HepG2 (cell line): Measurements from ENCODE around the gene FN1. TPM values are rescaled to one million over a fixed set of nuclear protein-coding genes. Genes with fewer than 3 reads are reported as not detected.

Experiments used
- ATAC-seq: fragments of 200-7000 bp; cut with Tn5 transposase; 3 replicates; pipeline ENCODE4 v1.9.1; 2020; ENCODE audit warnings: mild to moderate bottlenecking, moderate library complexity
- BruUV-seq: library from RNA; stranded (reverse); fragments of 400-500 nt; replicated peaks from 2 replicates; lab custom pipeline; 2021; lab: Mats Ljungman, UMichigan
- CTCF ChIA-PET: fragments of 300-600 bp; formaldehyde crosslinking; extraction: SDS; loops from one replicate; lab custom pipeline; 2021; ENCODE audit warnings: low total read pairs, inconsistent platforms, low intra/inter-chr PET ratio; lab: Yijun Ruan, JAX
- POLR2A ChIA-PET: fragments of 350-600 bp; sonication (Branson Sonifier 250); formaldehyde crosslinking; loops from one replicate; lab custom pipeline; 2020; ENCODE audit warnings: antibody characterized with exemption, inconsistent platforms; lab: Yijun Ruan, JAX
- DNase-seq: peaks from one replicate; pipeline ENCODE4 v3.0.0-alpha.2; 2015; ENCODE audit warnings: low spot score
- FAIRE-seq: peaks from 3 replicates; lab custom pipeline; 2011; peaks lifted over from hg19 to GRCh38; lab: Jason Lieb, UNC
- H2AFZ ChIP-seq: one replicate; pipeline ENCODE4 v1.6.1; 2011; ENCODE audit warnings: low read length, inconsistent platforms
- H3K27ac ChIP-seq: fragments of 300-600 bp; 3 replicates; pipeline ENCODE4 v1.8.0; 2011; ENCODE audit warnings: mixed run types, mild to moderate bottlenecking, mixed read lengths, low read length, inconsistent platforms; ENCODE audit not compliant: insufficient read depth; ENCODE audit errors: extremely low read length
- H3K27me3 ChIP-seq, 2 experiments: fragments of 200-600 bp in 1 of 2; 2 replicates in 1 of 2; 3 replicates in 1 of 2; pipeline versions ENCODE4 v1.6.0 to v1.8.0; 2011; ENCODE audit warnings: low read length in 2 of 2, mild to moderate bottlenecking in 2 of 2, moderate library complexity in 2 of 2, inconsistent platforms in 1 of 2; ENCODE audit not compliant: insufficient read depth in 2 of 2, control insufficient read depth in 1 of 2
- H3K36me3 ChIP-seq, 2 experiments: fragments of 200-600 bp in 1 of 2; replicated peaks in 1 of 2; 2 replicates in 1 of 2; 3 replicates in 1 of 2; pipeline versions ENCODE4 v1.5.1 to v1.8.0; 2011; ENCODE audit warnings: low read length in 2 of 2, inconsistent platforms in 1 of 2; ENCODE audit not compliant: insufficient read depth in 2 of 2, control insufficient read depth in 1 of 2
- H3K4me1 ChIP-seq: 2 replicates; pipeline ENCODE4 v1.5.1; 2012; ENCODE audit warnings: low read length, inconsistent platforms; ENCODE audit not compliant: insufficient read depth
- H3K4me2 ChIP-seq: 2 replicates; pipeline ENCODE4 v1.6.0; 2011; ENCODE audit warnings: low read depth, low read length, inconsistent platforms
- H3K4me3 ChIP-seq, 3 experiments: fragments of 200-600 bp in 1 of 3; sonication (generic), shearing (Covaris generic) in 1 of 3; replicated peaks in 1 of 3; 2 replicates each; pipeline ENCODE4 v1.5.1; 2011 to 2016; ENCODE audit warnings: low read length in 3 of 3, inconsistent platforms in 2 of 3, low read depth in 2 of 3, mild to moderate bottlenecking in 2 of 3, control low read depth in 1 of 3, mixed read lengths in 1 of 3; ENCODE audit not compliant: insufficient read depth in 1 of 3
- H3K79me2 ChIP-seq: one replicate; pipeline ENCODE4 v1.6.1; 2011; ENCODE audit warnings: low read length, inconsistent platforms; ENCODE audit not compliant: insufficient read depth
- H3K9ac ChIP-seq: 2 replicates; pipeline ENCODE4 v1.6.0; 2011; ENCODE audit warnings: mild to moderate bottlenecking, low read depth, low read length, inconsistent platforms; ENCODE audit not compliant: insufficient read depth
- H3K9me3 ChIP-seq: 2 replicates; pipeline ENCODE4 v1.5.1; 2012; ENCODE audit warnings: mild to moderate bottlenecking, low read length
- H4K20me1 ChIP-seq: 2 replicates; pipeline ENCODE4 v1.6.0; 2011; ENCODE audit warnings: inconsistent platforms, mild to moderate bottlenecking, low read length, moderate library complexity; ENCODE audit not compliant: insufficient read depth
- CREB1 ChIP-seq, 2 experiments: fragments of 450-650 bp in 1 of 2; IDR thresholded peaks; 2 replicates each; pipeline ENCODE4 v1.6.1; 2016 to 2017; ENCODE audit warnings: control low read depth in 1 of 2, mild to moderate bottlenecking in 1 of 2, missing compliant biosample characterization in 1 of 2, missing genetic modification characterization in 1 of 2
- CREM ChIP-seq, 2 experiments: sonication (generic) in 1 of 2; formaldehyde crosslinking in 1 of 2; IDR thresholded peaks; 2 replicates each; pipeline versions ENCODE4 v1.4.0 to v1.6.1; 2016 to 2020; ENCODE audit warnings: antibody characterized with exemption in 1 of 2, mild to moderate bottlenecking in 1 of 2, missing genetic modification reagents in 1 of 2
- DRAP1 ChIP-seq: IDR thresholded peaks from 2 replicates; pipeline ENCODE4 v1.6.1; 2016; ENCODE audit warnings: missing genetic modification reagents, missing compliant biosample characterization
- EP300 ChIP-seq, 3 experiments: sonication (generic) in 1 of 3; formaldehyde crosslinking in 1 of 3; IDR thresholded peaks; 2 replicates each; pipeline versions ENCODE4 v1.5.1 to v1.6.1; 2011 to 2020; ENCODE audit warnings: low read depth in 2 of 3, low read length in 2 of 3, borderline replicate concordance in 1 of 3, improper control_type of control experiment in 1 of 3, mild to moderate bottlenecking in 1 of 3, missing genetic modification reagents in 1 of 3, moderate library complexity in 1 of 3
- FOSL2 ChIP-seq: sonication (generic); formaldehyde crosslinking; IDR thresholded peaks from 2 replicates; pipeline ENCODE4 v1.4.0; 2020; ENCODE audit warnings: missing genetic modification reagents
- NFE2L2 ChIP-seq: fragments of 150-350 bp; IDR thresholded peaks from 2 replicates; pipeline ENCODE4 v1.6.1; 2014; ENCODE audit warnings: low read length
- NR2C2 ChIP-seq: sonication (generic); formaldehyde crosslinking; IDR thresholded peaks from 2 replicates; pipeline ENCODE4 v1.4.0; 2020; ENCODE audit warnings: missing genetic modification reagents, mild to moderate bottlenecking, moderate library complexity, borderline replicate concordance
- POLR2A ChIP-seq, 2 experiments: IDR thresholded peaks; 2 replicates each; pipeline ENCODE4 v1.6.1; 2011; ENCODE audit warnings: low read depth in 2 of 2, low read length in 2 of 2, mild to moderate bottlenecking in 1 of 2, moderate library complexity in 1 of 2; ENCODE audit not compliant: insufficient read depth in 1 of 2
- POLR2G ChIP-seq: fragments of 200-400 bp; formaldehyde crosslinking; IDR thresholded peaks from 2 replicates; pipeline ENCODE4 v1.6.1; 2018; ENCODE audit warnings: mild to moderate bottlenecking, low read depth, low read length, moderate library complexity
- PREB ChIP-seq: sonication (generic); formaldehyde crosslinking; IDR thresholded peaks from 2 replicates; pipeline ENCODE4 v1.4.0; 2020; ENCODE audit warnings: missing genetic modification reagents
- RBM22 ChIP-seq: fragments of 200-400 bp; formaldehyde crosslinking; optimal IDR thresholded peaks from 2 replicates; pipeline ENCODE3; 2017; ENCODE audit warnings: mild to moderate bottlenecking, low read length, moderate library complexity
- SSRP1 ChIP-seq: IDR thresholded peaks from 2 replicates; pipeline ENCODE4 v1.6.1; 2016; ENCODE audit warnings: control low read depth
- ZBTB38 ChIP-seq: sonication (generic); formaldehyde crosslinking; IDR thresholded peaks from 2 replicates; pipeline ENCODE4 v1.5.1; 2020; ENCODE audit warnings: mild to moderate bottlenecking, missing genetic modification reagents
- ZNF788 ChIP-seq: sonication (generic); formaldehyde crosslinking; IDR thresholded peaks from 2 replicates; pipeline ENCODE4 v1.5.0; 2020; ENCODE audit warnings: mild to moderate bottlenecking, missing genetic modification reagents, borderline replicate concordance
- WGBS: methylation state at CpG from one replicate; pipeline ENCODE4 v1.1.6; 2017; ENCODE audit warnings: low lambda C conversion rate; 5-methylcytosine and 5-hydroxymethylcytosine counted together
- in situ Hi-C: cut with HindIII; loops from 2 replicates; pipeline ENCODE4 v1.10.0; 2017; ENCODE audit warnings: low pct_unique_long_range_greater_than_20kb; ENCODE audit not compliant: extremely low pct_ligation_motif_present
- intact Hi-C: fragments of 100-400 bp; cut with micrococcal nuclease; formaldehyde crosslinking; loops from one replicate; pipeline ENCODE4 v1.10.0; 2022; ENCODE audit not compliant: unreplicated experiment
- polyA plus RNA-seq, 8 experiments: library from polyadenylated mRNA; depleted of rRNA in 3 of 8; stranded (reverse) in 7 of 8; unstranded in 1 of 8; fragments of >200 nt; fragmentation: Illumina TruSeq in 4 of 8; extraction: Trizol in 4 of 8; gene quantifications; 2 replicates each; pipeline versions ENCODE4 v1.2.1 to v1.2.3, GENCODE V29; 2011 to 2016; ENCODE audit warnings: low read depth in 4 of 8, missing spikeins in 1 of 8, mixed read lengths in 1 of 8; ENCODE audit not compliant: insufficient read depth in 1 of 8
- total RNA-seq, 5 experiments: library from RNA; depleted of rRNA; stranded (reverse); fragments of >200 nt; fragmentation: Illumina TruSeq; extraction: Trizol; gene quantifications; 2 replicates each; pipeline ENCODE4 v1.2.3, GENCODE V29; 2016; ENCODE audit warnings: low read depth in 1 of 5

FN1 gene
- total and polyA plus RNA-seq, 2 of the 13 experiments (the other 11 are each of a cell fraction or from before 2014, with no cell fraction given): 1,847 to 6,471 TPM

- DNase-seq (peak; percentile 57), ATAC-seq (no peak), FAIRE-seq (no peak)
- Histone ChIP-seq H2AFZ (no peak overlapping the region), H3K9ac (no peak overlapping the region), H4K20me1 (0 out of 2 replicates have a peak, but pooled peaks cover 2% of the 10 kb centered on the region), H3K4me3 (no peak overlapping the region), H3K36me3 (peaks cover 47 to 87% of the 10 kb centered on the region in 2 experiments), H3K27ac (peak overlapping the region; percentile 3), H3K9me3 (no peaks in the 10 kb centered on the region), H3K4me1 (peaks cover 67% of the 10 kb centered on the region), H3K27me3 (no peaks in the 10 kb centered on the region), H3K79me2 (peaks cover 6% of the 10 kb centered on the region), H3K4me2 (no peak overlapping the region)
- TSS peak; percentile 3 for BruUV-seq
- ChIA-PET CTCF (no interaction called here), POLR2A (interaction anchor here (0.6 to 2.5 kb wide), 7 partner anchors 9 to 383 kb away, joined by 3 to 12 read pairs (median 5); partner anchors contain the start of gene ATIC)
- WGBS: 16% methylated on average over 1 of the region's 1 CpG
- no peak for TF ChIP-seq DRAP1
- peak; percentile 82 for TF ChIP-seq RBM22
- 0 out of 4 replicates have a peak, but pooled peaks of 1 of the 2 experiments have one; percentile 10 for TF ChIP-seq EP300 (IDR thresholded peaks at IDR 0.05; ENCODE audit: low read depth in 2 of 2, low read length in 2 of 2)
- no peak for TF ChIP-seq EP300 (CRISPR knock-in tag; IDR thresholded peaks at IDR 0.05; ENCODE audit: borderline replicate concordance)
- 0 out of 2 replicates have a peak, but pooled peaks have one; percentile 10 for TF ChIP-seq NFE2L2
- TF ChIP-seq CREM (IDR thresholded peaks at IDR 0.05): peak; percentile 20; the same call in 1 of the 2 replicates
- no peak for TF ChIP-seq CREM (CRISPR knock-in tag; IDR thresholded peaks at IDR 0.05)
- TF ChIP-seq POLR2G: 0 out of 2 replicates have a peak, but pooled peaks have one; percentile 44
- no peak for TF ChIP-seq PREB (CRISPR knock-in tag)
- peak in 1 of 2 experiments; percentile 31; a peak in 1 of 4 replicates for TF ChIP-seq POLR2A (IDR thresholded peaks at IDR 0.05; ENCODE audit: insufficient read depth in 1 of 2, low read depth in 2 of 2, low read length in 2 of 2)
- 0 out of 2 replicates have a peak, but pooled peaks have one; percentile 32 for TF ChIP-seq SSRP1 (CRISPR knock-in tag)
- peak; percentile 58; the same call in 1 of the 2 replicates for TF ChIP-seq CREB1 (IDR thresholded peaks at IDR 0.05)
- peak; percentile 29; the same call in 1 of the 2 replicates for TF ChIP-seq CREB1 (CRISPR knock-in tag; IDR thresholded peaks at IDR 0.05)
- peak; percentile 74; the same call in 1 of the 2 replicates for TF ChIP-seq FOSL2 (CRISPR knock-in tag)
- no peak for TF ChIP-seq ZNF788 (CRISPR knock-in tag)
- TF ChIP-seq NR2C2 (CRISPR knock-in tag): no peak
- no peak for TF ChIP-seq ZBTB38 (CRISPR knock-in tag)
- intact Hi-C loops: no loop called here
- in situ Hi-C loops: no loop called here
These were observed 25.0 kb downstream of the FN1 start for GRCh38 chr2:215410932-215411285.
